Trophoblast cell (in vitro differentiated cells and primary cell): ENCODE measurements around the gene CENPF.

Experiments
- DNase-seq, 2 donors: peaks; one replicate each; pipeline ENCODE4 v3.0.0-alpha.2; 2016
- H2AFZ ChIP-seq: 2 replicates; pipeline ENCODE4 v1.6.1; 2013; ENCODE audit warnings: low read length, moderate library complexity, mild to moderate bottlenecking; ENCODE audit not compliant: insufficient read depth, poor library complexity
- H2AK5ac ChIP-seq: 2 replicates; pipeline ENCODE4 v1.6.1; 2013; ENCODE audit warnings: mild to moderate bottlenecking, low read length
- H2BK120ac ChIP-seq: 2 replicates; pipeline ENCODE4 v1.6.1; 2013; ENCODE audit warnings: low read length, mild to moderate bottlenecking, moderate library complexity; ENCODE audit not compliant: insufficient read depth, poor library complexity
- H2BK12ac ChIP-seq: 2 replicates; pipeline ENCODE4 v1.6.1; 2013; ENCODE audit warnings: mild to moderate bottlenecking, low read length, moderate library complexity
- H2BK5ac ChIP-seq: 2 replicates; pipeline ENCODE4 v1.6.1; 2013; ENCODE audit warnings: low read length, low read depth, moderate library complexity, mild to moderate bottlenecking; ENCODE audit not compliant: poor library complexity
- H3K14ac ChIP-seq: 2 replicates; pipeline ENCODE4 v1.6.1; 2013; ENCODE audit warnings: mild to moderate bottlenecking, low read length
- H3K18ac ChIP-seq: 2 replicates; pipeline ENCODE4 v1.6.1; 2013; ENCODE audit warnings: mild to moderate bottlenecking, low read length
- H3K23ac ChIP-seq: 2 replicates; pipeline ENCODE4 v1.6.1; 2013; ENCODE audit warnings: low read length
- H3K27ac ChIP-seq: 2 replicates; pipeline ENCODE4 v1.5.1; 2013; ENCODE audit warnings: low read depth, mild to moderate bottlenecking, inconsistent platforms, low read length, moderate library complexity
- H3K27me3 ChIP-seq: 2 replicates; pipeline ENCODE4 v1.6.1; 2013; ENCODE audit warnings: inconsistent platforms, mild to moderate bottlenecking, low read length, moderate library complexity; ENCODE audit not compliant: insufficient read depth
- H3K36me3 ChIP-seq, 2 experiments: 1 replicate in 1 of 2; 2 replicates in 1 of 2; pipeline ENCODE4 v1.6.1; 2013; ENCODE audit warnings: low read length in 2 of 2, mild to moderate bottlenecking in 2 of 2, moderate library complexity in 1 of 2; ENCODE audit not compliant: insufficient read depth in 2 of 2, control insufficient read depth in 1 of 2
- H3K4ac ChIP-seq: 2 replicates; pipeline ENCODE4 v1.6.1; 2013; ENCODE audit warnings: low read depth, mild to moderate bottlenecking, low read length, moderate library complexity
- H3K4me1 ChIP-seq, 2 experiments: 1 replicate in 1 of 2; 2 replicates in 1 of 2; pipeline ENCODE4 v1.6.1; 2013; ENCODE audit warnings: low read length in 2 of 2, mild to moderate bottlenecking in 2 of 2, moderate library complexity in 1 of 2; ENCODE audit not compliant: insufficient read depth in 2 of 2, control insufficient read depth in 1 of 2
- H3K4me2 ChIP-seq: 2 replicates; pipeline ENCODE4 v1.6.1; 2013; ENCODE audit warnings: inconsistent platforms, mild to moderate bottlenecking, low read length, moderate library complexity
- H3K4me3 ChIP-seq: 2 replicates; pipeline ENCODE4 v1.5.1; 2013; ENCODE audit warnings: mild to moderate bottlenecking, low read depth, low read length, inconsistent platforms
- H3K79me1 ChIP-seq: one replicate; pipeline ENCODE4 v1.6.1; 2013; ENCODE audit warnings: low read length
- H3K79me2 ChIP-seq: 2 replicates; pipeline ENCODE4 v1.6.1; 2013; ENCODE audit warnings: low read length, mild to moderate bottlenecking; ENCODE audit not compliant: control insufficient read depth, insufficient read depth, poor library complexity
- H3K9ac ChIP-seq: 2 replicates; pipeline ENCODE4 v1.6.1; 2013; ENCODE audit warnings: mild to moderate bottlenecking, low read length
- H3K9me3 ChIP-seq: 2 replicates; pipeline ENCODE4 v1.6.1; 2013; ENCODE audit warnings: low read depth, mild to moderate bottlenecking, control low read depth, inconsistent platforms, low read length; ENCODE audit not compliant: insufficient read depth
- H4K12ac ChIP-seq: 2 replicates; pipeline ENCODE4 v1.6.1; 2013; ENCODE audit warnings: low read depth, mild to moderate bottlenecking, low read length, moderate library complexity
- H4K8ac ChIP-seq: 2 replicates; pipeline ENCODE4 v1.6.1; 2013; ENCODE audit warnings: low read depth, mild to moderate bottlenecking, low read length, moderate library complexity
- H4K91ac ChIP-seq: one replicate; pipeline ENCODE4 v1.6.1; 2013; ENCODE audit warnings: low read depth, mild to moderate bottlenecking, low read length, moderate library complexity
- WGBS: extraction: QIAGEN DNeasy Blood & Tissue Kit; methylation state at CpG from one replicate; pipeline ENCODE4 v1.1.7; 2013; ENCODE audit warnings: missing lambda C conversion rate; ENCODE audit not compliant: insufficient read length, insufficient coverage; ENCODE audit errors: extremely low coverage; 5-methylcytosine and 5-hydroxymethylcytosine counted together

The CENPF gene

GRCh38 chr1:214617246-214617645, 14.3 kb downstream of the CENPF start:
- Histone ChIP-seq H3K4me1 (no peaks in the 10 kb centered on the region), H3K23ac (no peak overlapping the region), H3K27me3 (no peaks in the 10 kb centered on the region), H4K8ac (no peak overlapping the region), H2AK5ac (no peak overlapping the region), H4K91ac (no peak overlapping the region), H3K27ac (no peak overlapping the region), H3K14ac (no peak overlapping the region), H2BK12ac (no peak overlapping the region), H2BK5ac (no peak overlapping the region), H3K9ac (no peak overlapping the region), H3K4me2 (no peak overlapping the region), H3K4me3 (no peak overlapping the region), H3K36me3 (peaks cover 5 to 12% of the 10 kb centered on the region in 2 experiments), H2AFZ (no peak overlapping the region), H3K18ac (no peak overlapping the region), H3K9me3 (no peaks in the 10 kb centered on the region), H3K4ac (no peak overlapping the region), H3K79me2 (no peaks in the 10 kb centered on the region), H2BK120ac (no peak overlapping the region), H4K12ac (no peak overlapping the region), H3K79me1 (no peaks in the 10 kb centered on the region)
- DNase-seq = no peak
- WGBS = no CpG with 5 or more reads among the region's 4 CpGs

GRCh38 chr1:214617843-214618242, 14.8 kb downstream of the CENPF start:
- Histone ChIP-seq H3K9me3 (no peaks in the 10 kb centered on the region), H4K12ac (no peak overlapping the region), H4K8ac (no peak overlapping the region), H3K79me2 (no peaks in the 10 kb centered on the region), H3K4me1 (no peaks in the 10 kb centered on the region), H2BK5ac (no peak overlapping the region), H3K9ac (no peak overlapping the region), H3K14ac (no peak overlapping the region), H3K4me3 (no peak overlapping the region), H3K36me3 (peaks cover 7 to 15% of the 10 kb centered on the region in 2 experiments), H2BK12ac (no peak overlapping the region), H2BK120ac (no peak overlapping the region), H2AK5ac (no peak overlapping the region), H3K4ac (no peak overlapping the region), H3K4me2 (no peak overlapping the region), H3K23ac (no peak overlapping the region), H3K18ac (no peak overlapping the region), H4K91ac (no peak overlapping the region), H3K27me3 (no peaks in the 10 kb centered on the region), H2AFZ (no peak overlapping the region), H3K27ac (no peak overlapping the region), H3K79me1 (no peaks in the 10 kb centered on the region)
- no peak for DNase-seq
- WGBS = no CpG with 5 or more reads among the region's 6 CpGs

GRCh38 chr1:214621236-214621635, 18.2 kb downstream of the CENPF start:
- no peak overlapping the region for H3K4me3 ChIP-seq
- H2BK120ac ChIP-seq = no peak overlapping the region
- no peaks in the 10 kb centered on the region for H3K4me1 ChIP-seq
- H2AK5ac ChIP-seq = no peak overlapping the region
- no peak overlapping the region for H2BK12ac ChIP-seq
- H3K36me3 ChIP-seq = peaks cover 8 to 16% of the 10 kb centered on the region in 2 experiments
- H3K9ac ChIP-seq = peak overlapping the region; percentile 1
- no peak overlapping the region for H3K23ac ChIP-seq
- no peak overlapping the region for H3K18ac ChIP-seq
- H3K9me3 ChIP-seq = no peaks in the 10 kb centered on the region
- no peak overlapping the region for H4K8ac ChIP-seq
- no peak overlapping the region for H3K4ac ChIP-seq
- H3K14ac ChIP-seq = no peak overlapping the region
- H2BK5ac ChIP-seq = no peak overlapping the region
- no CpG with 5 or more reads among the region's 2 CpGs for WGBS
- no peak overlapping the region for H4K91ac ChIP-seq
- H3K27me3 ChIP-seq = no peaks in the 10 kb centered on the region
- H3K27ac ChIP-seq = no peak overlapping the region
- no peak for DNase-seq
- no peaks in the 10 kb centered on the region for H3K79me1 ChIP-seq
- no peak overlapping the region for H3K4me2 ChIP-seq
- no peaks in the 10 kb centered on the region for H3K79me2 ChIP-seq
- H4K12ac ChIP-seq = no peak overlapping the region
- no peak overlapping the region for H2AFZ ChIP-seq

- H3K27ac ChIP-seq = no peak overlapping the region
- no peak overlapping the region for H2BK5ac ChIP-seq
- H4K91ac ChIP-seq = no peak overlapping the region
- H3K4me2 ChIP-seq = no peak overlapping the region
- no peaks in the 10 kb centered on the region for H3K79me1 ChIP-seq
- H2BK12ac ChIP-seq = no peak overlapping the region
- no CpG with 5 or more reads among the region's 1 CpG for WGBS
- no peak overlapping the region for H4K12ac ChIP-seq
- no peaks in the 10 kb centered on the region for H3K4me1 ChIP-seq
- no peak overlapping the region for H4K8ac ChIP-seq
- DNase-seq = peak in 1 of 2 donors; percentile 14
- H3K14ac ChIP-seq = no peak overlapping the region
- H3K18ac ChIP-seq = no peak overlapping the region
- H3K4me3 ChIP-seq = no peak overlapping the region
- H3K9me3 ChIP-seq = no peaks in the 10 kb centered on the region
- no peak overlapping the region for H2AK5ac ChIP-seq
- no peak overlapping the region for H3K4ac ChIP-seq
- H3K36me3 ChIP-seq = peaks cover 8 to 16% of the 10 kb centered on the region in 2 experiments
- no peaks in the 10 kb centered on the region for H3K27me3 ChIP-seq
- no peak overlapping the region for H3K23ac ChIP-seq
- H3K9ac ChIP-seq = no peak overlapping the region
- H2AFZ ChIP-seq = no peak overlapping the region
- H2BK120ac ChIP-seq = no peak overlapping the region
- H3K79me2 ChIP-seq = no peaks in the 10 kb centered on the region
Observed at GRCh38 chr1:214623430-214623829, 20.4 kb downstream of the CENPF start.
